HUES64 (cell line): ENCODE data around the gene RNF157.

Experiments
- H3K27ac ChIP-seq: 2 replicates; pipeline ENCODE4 v1.7.0; 2013; ENCODE audit warnings: low read depth, low read length, inconsistent platforms
- H3K27me3 ChIP-seq: 2 replicates; pipeline ENCODE4 v1.6.1; 2013; ENCODE audit warnings: mild to moderate bottlenecking, low read length; ENCODE audit not compliant: insufficient read depth
- H3K36me3 ChIP-seq: 2 replicates; pipeline ENCODE4 v1.6.1; 2013; ENCODE audit warnings: mild to moderate bottlenecking, low read length; ENCODE audit not compliant: insufficient read depth
- H3K4me1 ChIP-seq: 2 replicates; pipeline ENCODE4 v1.6.1; 2013; ENCODE audit warnings: mild to moderate bottlenecking, low read length, moderate library complexity; ENCODE audit not compliant: insufficient read depth
- H3K4me3 ChIP-seq: 2 replicates; pipeline ENCODE4 v1.5.1; 2013; ENCODE audit warnings: mild to moderate bottlenecking, low read length, moderate library complexity
- H3K9ac ChIP-seq: 2 replicates; pipeline ENCODE4 v1.6.1; 2013; ENCODE audit warnings: mild to moderate bottlenecking, low read depth, low read length
- H3K9me3 ChIP-seq: 2 replicates; pipeline ENCODE4 v1.6.1; 2013; ENCODE audit warnings: low read depth, low read length; ENCODE audit not compliant: insufficient read depth
- WGBS: fragments of 150-250, 120-280 bp; methylation state at CpG from one replicate; pipeline ENCODE4 v1.1.7; 2013; ENCODE audit warnings: missing lambda C conversion rate; 5-methylcytosine and 5-hydroxymethylcytosine counted together

RNF157 gene

GRCh38 chr17:76178124-76178523 lies 62.2 kb downstream of the RNF157 start:
- Histone ChIP-seq H3K4me1 (no peaks in the 10 kb centered on the region), H3K27me3 (no peaks in the 10 kb centered on the region), H3K27ac (no peak overlapping the region), H3K36me3 (no peaks in the 10 kb centered on the region), H3K9ac (no peak overlapping the region), H3K9me3 (no peaks in the 10 kb centered on the region), H3K4me3 (no peak overlapping the region)
- WGBS, result 96% methylated on average over 10 of the region's 10 CpGs

GRCh38 chr17:76176701-76177574 lies 63.4 kb downstream of the RNF157 start:
- Histone ChIP-seq H3K36me3 (no peaks in the 10 kb centered on the region), H3K27me3 (no peaks in the 10 kb centered on the region), H3K9me3 (no peaks in the 10 kb centered on the region), H3K27ac (no peak overlapping the region), H3K4me1 (no peaks in the 10 kb centered on the region), H3K4me3 (no peak overlapping the region), H3K9ac (no peak overlapping the region)
- 92% methylated on average over 34 of the region's 34 CpGs for WGBS

DNA sequence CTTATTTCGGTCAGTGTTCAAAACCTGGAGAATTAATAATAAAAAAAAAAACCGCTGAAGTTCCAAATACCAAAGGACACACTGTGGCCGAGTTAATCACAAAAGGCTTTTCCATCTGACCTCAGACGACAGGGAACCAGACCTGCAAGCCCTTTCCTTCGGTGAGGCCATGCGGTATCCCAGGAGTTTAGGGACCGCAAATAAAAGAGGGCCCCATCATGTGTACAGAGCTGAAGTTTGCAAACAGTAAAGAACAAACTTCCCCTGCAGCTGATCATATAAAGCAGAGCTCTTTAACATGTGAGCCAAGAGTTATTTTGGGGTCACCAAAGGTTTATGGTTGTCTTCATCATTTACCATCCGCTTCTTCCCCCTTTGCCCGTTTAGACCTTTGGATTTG lies 66.3 kb downstream of the RNF157 start:
- Histone ChIP-seq H3K9me3 (no peaks in the 10 kb centered on the region), H3K36me3 (no peaks in the 10 kb centered on the region), H3K27ac (no peak overlapping the region), H3K27me3 (no peaks in the 10 kb centered on the region), H3K9ac (no peak overlapping the region), H3K4me1 (no peaks in the 10 kb centered on the region), H3K4me3 (no peak overlapping the region)
- 91% methylated on average over 9 of the region's 9 CpGs for WGBS

GRCh38 chr17:76173474-76173873 lies 66.8 kb downstream of the RNF157 start:
- H3K36me3 ChIP-seq, result no peaks in the 10 kb centered on the region
- no peak overlapping the region for H3K27ac ChIP-seq
- 92% methylated on average over 11 of the region's 11 CpGs for WGBS
- no peaks in the 10 kb centered on the region for H3K4me1 ChIP-seq
- H3K4me3 ChIP-seq, result no peak overlapping the region
- H3K27me3 ChIP-seq, result no peaks in the 10 kb centered on the region
- no peak overlapping the region for H3K9ac ChIP-seq
- no peaks in the 10 kb centered on the region for H3K9me3 ChIP-seq

GRCh38 chr17:76171706-76172105 lies 68.6 kb downstream of the RNF157 start:
- WGBS, result 95% methylated on average over 4 of the region's 4 CpGs
- Histone ChIP-seq H3K27ac (no peak overlapping the region), H3K9ac (no peak overlapping the region), H3K36me3 (no peaks in the 10 kb centered on the region), H3K4me1 (no peaks in the 10 kb centered on the region), H3K9me3 (no peaks in the 10 kb centered on the region), H3K4me3 (no peak overlapping the region), H3K27me3 (no peaks in the 10 kb centered on the region)

DNA sequence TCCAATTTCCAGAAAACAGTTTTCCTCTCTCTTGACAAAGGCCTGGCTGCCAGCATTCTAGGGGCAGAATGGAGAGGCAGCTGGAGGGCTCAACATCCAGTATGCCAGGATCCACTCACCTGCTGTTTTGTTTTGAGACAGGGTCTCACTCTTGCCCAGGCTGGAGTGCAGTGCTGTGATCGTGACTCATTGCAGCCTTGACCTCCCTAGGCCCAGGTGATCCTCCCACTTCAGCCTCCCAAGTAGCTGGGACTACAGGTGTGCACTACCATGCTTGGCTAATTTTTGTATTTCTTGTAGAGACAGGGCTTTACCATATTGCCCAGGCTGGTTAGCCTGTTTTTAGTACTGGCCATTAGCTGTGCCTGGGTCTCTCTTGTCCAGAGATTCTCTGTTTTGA lies 70.2 kb downstream of the RNF157 start:
- Histone ChIP-seq H3K4me3 (no peak overlapping the region), H3K4me1 (no peaks in the 10 kb centered on the region), H3K9me3 (no peaks in the 10 kb centered on the region), H3K9ac (no peak overlapping the region), H3K27ac (no peak overlapping the region), H3K36me3 (no peaks in the 10 kb centered on the region), H3K27me3 (no peaks in the 10 kb centered on the region)
- 83% methylated on average over 1 of the region's 1 CpG for WGBS

GRCh38 chr17:76166906-76167305 lies 73.4 kb downstream of the RNF157 start:
- 92% methylated on average over 10 of the region's 10 CpGs for WGBS
- peaks cover 10% of the 10 kb centered on the region for H3K4me1 ChIP-seq
- no peak overlapping the region for H3K9ac ChIP-seq
- no peak overlapping the region for H3K4me3 ChIP-seq
- H3K9me3 ChIP-seq, result no peaks in the 10 kb centered on the region
- H3K36me3 ChIP-seq, result no peaks in the 10 kb centered on the region
- H3K27ac ChIP-seq, result no peak overlapping the region
- no peaks in the 10 kb centered on the region for H3K27me3 ChIP-seq

DNA sequence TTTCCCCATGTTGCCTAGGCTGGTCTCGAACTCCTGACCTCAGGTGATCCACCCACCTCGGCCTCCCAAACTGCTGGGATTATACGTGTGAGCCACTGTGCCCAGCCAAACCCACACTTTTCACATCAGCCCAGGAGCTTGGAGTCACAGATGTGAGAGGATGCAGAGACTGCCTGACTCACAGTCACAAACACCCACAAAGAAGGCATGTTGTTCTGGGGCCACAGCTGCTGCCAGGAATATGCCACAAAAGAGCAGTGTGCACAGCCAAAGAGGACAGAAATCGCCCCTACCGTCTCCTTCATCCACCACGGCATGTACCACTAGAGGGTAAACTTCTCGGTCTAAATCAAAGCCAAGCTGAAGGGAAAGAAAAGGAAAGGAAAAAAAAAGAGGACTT lies 74.1 kb downstream of the RNF157 start:
- H3K27me3 ChIP-seq, result no peaks in the 10 kb centered on the region
- H3K9ac ChIP-seq, result no peak overlapping the region
- no peaks in the 10 kb centered on the region for H3K36me3 ChIP-seq
- no peak overlapping the region for H3K4me3 ChIP-seq
- WGBS, result 90% methylated on average over 7 of the region's 7 CpGs
- no peak overlapping the region for H3K27ac ChIP-seq
- peaks cover 10% of the 10 kb centered on the region for H3K4me1 ChIP-seq
- no peaks in the 10 kb centered on the region for H3K9me3 ChIP-seq

- Histone ChIP-seq H3K27me3 (no peaks in the 10 kb centered on the region), H3K4me3 (no peak overlapping the region), H3K9ac (no peak overlapping the region), H3K9me3 (no peaks in the 10 kb centered on the region), H3K27ac (peak overlapping the region; percentile 19; the same call in 1 of the 2 replicates), H3K4me1 (peaks cover 10% of the 10 kb centered on the region), H3K36me3 (no peaks in the 10 kb centered on the region)
- 45% methylated on average over 2 of the region's 2 CpGs for WGBS
Measured at GRCh38 chr17:76164331-76164730, 76.0 kb downstream of the RNF157 start.

DNA sequence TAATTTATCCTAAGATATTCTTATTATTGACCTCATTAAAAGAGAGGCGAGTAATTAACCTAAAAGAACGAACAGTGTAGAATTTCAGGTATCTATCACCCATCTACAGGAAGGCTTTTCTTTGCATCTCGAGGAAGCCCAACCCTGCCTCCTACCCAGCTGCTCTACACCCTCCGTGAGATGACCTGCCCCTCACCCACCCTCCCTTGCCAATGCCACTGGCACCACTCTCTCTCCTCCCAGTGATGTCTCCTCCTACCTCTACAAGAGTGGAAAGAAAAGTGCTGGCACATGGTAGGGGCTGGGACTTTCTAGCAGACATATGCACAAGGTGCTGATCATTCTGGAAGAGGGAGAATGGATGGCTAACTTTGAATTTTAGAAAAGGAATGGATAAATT lies 76.4 kb downstream of the RNF157 start:
- Histone ChIP-seq H3K9ac (no peak overlapping the region), H3K4me1 (peaks cover 10% of the 10 kb centered on the region), H3K27ac (peak overlapping the region; percentile 19; the same call in 1 of the 2 replicates), H3K9me3 (no peaks in the 10 kb centered on the region), H3K4me3 (no peak overlapping the region), H3K27me3 (no peaks in the 10 kb centered on the region), H3K36me3 (no peaks in the 10 kb centered on the region)
- 86% methylated on average over 4 of the region's 4 CpGs for WGBS

GRCh38 chr17:76161619-76162266 lies 78.5 kb downstream of the RNF157 start:
- Histone ChIP-seq H3K9me3 (no peaks in the 10 kb centered on the region), H3K4me3 (no peak overlapping the region), H3K36me3 (no peaks in the 10 kb centered on the region), H3K4me1 (peaks cover 10% of the 10 kb centered on the region), H3K9ac (no peak overlapping the region), H3K27me3 (no peaks in the 10 kb centered on the region), H3K27ac (no peak overlapping the region)
- WGBS, result 93% methylated on average over 20 of the region's 20 CpGs
